Choroid plexus epithelial cell (primary cell): Measurements from ENCODE around the gene RBM43.

ENCODE experiments used
- DNase-seq: peaks from one replicate; pipeline ENCODE4 v3.0.0-alpha.2; 2010; ENCODE audit warnings: low read depth
- H3K4me3 ChIP-seq: 2 replicates; pipeline ENCODE4 v1.5.1; 2011; ENCODE audit warnings: low read depth, mild to moderate bottlenecking, control low read depth, low read length, moderate library complexity
- TF ChIP-seq, protein P1 (sequence below): conservative IDR thresholded peaks from 2 replicates; pipeline ENCODE4 v1.5.1; 2011; ENCODE audit warnings: low read depth, mild to moderate bottlenecking, control low read depth, inconsistent platforms, low read length, moderate library complexity

The RBM43 gene

DNA sequence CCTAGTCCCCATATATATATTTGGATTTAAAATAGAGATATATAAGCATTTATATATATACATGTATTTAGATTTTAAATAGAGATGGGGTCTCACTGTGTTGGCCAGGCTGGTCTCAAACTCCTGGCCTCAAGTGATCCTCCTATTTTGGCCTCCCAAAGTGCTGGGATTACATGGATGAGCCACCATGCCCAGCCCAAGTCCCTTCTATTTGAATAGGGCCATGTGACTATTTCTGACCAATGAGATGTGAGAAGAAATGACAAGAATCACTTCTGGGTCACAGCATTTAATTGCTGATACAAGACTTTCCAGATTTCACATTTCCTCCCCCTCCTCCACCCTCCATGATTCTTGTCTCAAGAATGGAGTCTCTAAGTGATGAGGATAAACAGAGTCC is 6.4 kb upstream of the RBM43 start:
- no peak overlapping the region for H3K4me3 ChIP-seq
- DNase-seq = no peak
- TF ChIP-seq, protein P1, sequence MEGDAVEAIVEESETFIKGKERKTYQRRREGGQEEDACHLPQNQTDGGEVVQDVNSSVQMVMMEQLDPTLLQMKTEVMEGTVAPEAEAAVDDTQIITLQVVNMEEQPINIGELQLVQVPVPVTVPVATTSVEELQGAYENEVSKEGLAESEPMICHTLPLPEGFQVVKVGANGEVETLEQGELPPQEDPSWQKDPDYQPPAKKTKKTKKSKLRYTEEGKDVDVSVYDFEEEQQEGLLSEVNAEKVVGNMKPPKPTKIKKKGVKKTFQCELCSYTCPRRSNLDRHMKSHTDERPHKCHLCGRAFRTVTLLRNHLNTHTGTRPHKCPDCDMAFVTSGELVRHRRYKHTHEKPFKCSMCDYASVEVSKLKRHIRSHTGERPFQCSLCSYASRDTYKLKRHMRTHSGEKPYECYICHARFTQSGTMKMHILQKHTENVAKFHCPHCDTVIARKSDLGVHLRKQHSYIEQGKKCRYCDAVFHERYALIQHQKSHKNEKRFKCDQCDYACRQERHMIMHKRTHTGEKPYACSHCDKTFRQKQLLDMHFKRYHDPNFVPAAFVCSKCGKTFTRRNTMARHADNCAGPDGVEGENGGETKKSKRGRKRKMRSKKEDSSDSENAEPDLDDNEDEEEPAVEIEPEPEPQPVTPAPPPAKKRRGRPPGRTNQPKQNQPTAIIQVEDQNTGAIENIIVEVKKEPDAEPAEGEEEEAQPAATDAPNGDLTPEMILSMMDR = no peak

DNA sequence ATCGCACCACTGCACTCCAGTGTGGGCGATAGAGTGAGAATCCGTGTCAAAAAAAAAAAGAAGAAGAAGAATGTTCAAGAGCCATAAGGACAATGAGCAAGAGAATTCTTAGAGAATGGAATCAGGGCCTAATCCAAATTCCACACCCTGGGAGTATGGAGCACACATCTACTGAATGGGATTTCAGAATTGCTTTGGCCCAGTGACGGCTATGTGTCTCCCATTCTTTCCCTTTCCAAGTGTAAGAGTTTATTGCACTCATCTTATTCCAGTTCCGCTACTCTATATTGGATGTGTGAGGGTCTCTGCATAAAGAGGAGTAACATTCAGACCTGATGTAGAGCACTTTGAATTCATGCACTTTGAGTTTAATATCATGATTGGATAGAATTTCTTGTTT is 5.9 kb upstream of the RBM43 start:
- no peak for DNase-seq
- no peak overlapping the region for H3K4me3 ChIP-seq
- TF ChIP-seq, protein P1 = no peak

DNA sequence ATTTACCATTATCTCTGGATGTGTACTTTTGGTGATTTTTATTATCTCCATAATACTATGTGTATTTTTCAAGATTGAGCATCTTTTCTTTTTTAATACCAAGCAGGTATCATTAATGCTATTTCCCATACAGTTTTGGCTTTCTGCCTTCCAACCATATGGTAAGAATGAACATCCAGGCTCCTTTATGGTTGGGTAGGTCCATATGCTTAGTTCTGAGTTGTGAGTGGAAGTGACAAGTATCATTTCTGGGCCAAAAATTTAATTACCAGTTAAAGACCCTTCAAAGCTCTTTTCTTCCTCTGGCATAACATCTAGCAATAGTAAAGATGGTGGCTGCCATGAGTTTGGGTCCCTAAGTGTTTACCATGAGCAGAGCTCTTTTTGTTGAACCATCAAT is 4.3 kb upstream of the RBM43 start:
- TF ChIP-seq, protein P1 = no peak
- no peak overlapping the region for H3K4me3 ChIP-seq
- DNase-seq = no peak

DNA sequence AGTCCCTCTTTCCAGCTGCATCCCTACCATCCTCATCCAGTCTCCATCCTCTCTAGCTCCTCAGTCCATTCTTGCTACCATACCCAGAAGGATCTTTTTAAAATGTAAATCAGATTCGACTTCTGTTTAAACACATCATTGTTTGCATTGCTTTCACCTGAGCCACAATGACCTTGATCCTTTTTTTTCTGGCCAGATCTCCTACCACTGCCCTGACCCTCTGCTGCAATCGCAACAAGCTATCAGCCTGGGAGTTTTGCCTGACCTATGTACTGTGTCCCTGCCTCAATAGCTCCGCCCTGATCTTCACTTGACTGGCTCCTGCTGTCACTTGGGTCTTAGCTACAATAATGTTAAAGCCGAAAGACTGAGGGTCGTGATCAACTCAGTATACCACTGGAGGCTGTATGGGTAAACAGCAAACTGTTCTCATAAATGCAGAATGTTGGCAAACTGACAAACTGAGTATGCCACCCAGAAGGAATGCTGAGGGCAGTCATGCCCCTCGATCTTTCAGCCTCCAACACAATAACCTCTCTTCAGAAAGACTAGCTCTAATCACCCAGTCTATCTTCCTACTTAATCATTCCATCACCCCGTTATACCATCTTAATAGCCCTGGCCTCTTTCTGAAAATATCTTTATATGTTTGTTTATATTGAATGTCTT is 2.6 kb upstream of the RBM43 start:
- DNase-seq = no peak
- no peak overlapping the region for H3K4me3 ChIP-seq
- TF ChIP-seq, protein P1 = no peak

DNA sequence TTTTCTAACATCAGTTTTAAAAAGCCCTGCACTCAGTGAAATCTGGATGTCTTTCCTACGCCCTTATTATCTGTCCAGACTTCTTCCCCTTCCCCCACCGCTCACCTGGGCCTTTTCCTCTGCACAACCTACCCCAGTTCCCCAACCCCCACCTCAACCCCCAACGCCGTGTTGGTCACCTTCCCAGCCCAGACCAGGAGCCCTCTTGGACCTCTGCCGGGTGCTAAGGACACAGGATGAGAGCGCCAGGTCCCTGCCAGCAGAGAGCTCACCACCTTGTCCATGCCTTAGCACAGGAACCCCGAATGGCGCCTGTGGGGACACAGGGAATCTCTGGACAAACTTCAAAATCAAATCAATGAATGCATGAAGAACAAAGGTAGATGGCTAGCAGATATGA is 966 bp upstream of the RBM43 start:
- no peak for DNase-seq
- no peak overlapping the region for H3K4me3 ChIP-seq
- TF ChIP-seq, protein P1 = no peak

DNA sequence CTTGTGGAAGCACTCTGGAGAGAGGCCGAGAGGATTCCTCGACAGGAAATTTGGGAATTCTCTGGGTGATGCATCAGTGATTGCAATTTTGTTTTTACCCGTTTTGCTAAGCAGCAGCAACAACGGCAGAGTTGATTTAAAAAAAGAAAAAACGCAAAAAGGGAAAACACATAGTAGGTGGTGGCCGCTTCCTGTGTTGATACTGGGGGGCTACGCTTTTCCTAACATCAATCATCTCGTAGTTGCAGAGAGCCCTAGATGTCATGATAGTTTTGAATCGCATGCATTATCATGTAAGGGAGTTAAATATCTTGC is 271 bp upstream of the RBM43 start:
- DNase-seq = no peak
- TF ChIP-seq, protein P1 = no peak
- H3K4me3 ChIP-seq = peak overlapping the region; percentile 87

DNA sequence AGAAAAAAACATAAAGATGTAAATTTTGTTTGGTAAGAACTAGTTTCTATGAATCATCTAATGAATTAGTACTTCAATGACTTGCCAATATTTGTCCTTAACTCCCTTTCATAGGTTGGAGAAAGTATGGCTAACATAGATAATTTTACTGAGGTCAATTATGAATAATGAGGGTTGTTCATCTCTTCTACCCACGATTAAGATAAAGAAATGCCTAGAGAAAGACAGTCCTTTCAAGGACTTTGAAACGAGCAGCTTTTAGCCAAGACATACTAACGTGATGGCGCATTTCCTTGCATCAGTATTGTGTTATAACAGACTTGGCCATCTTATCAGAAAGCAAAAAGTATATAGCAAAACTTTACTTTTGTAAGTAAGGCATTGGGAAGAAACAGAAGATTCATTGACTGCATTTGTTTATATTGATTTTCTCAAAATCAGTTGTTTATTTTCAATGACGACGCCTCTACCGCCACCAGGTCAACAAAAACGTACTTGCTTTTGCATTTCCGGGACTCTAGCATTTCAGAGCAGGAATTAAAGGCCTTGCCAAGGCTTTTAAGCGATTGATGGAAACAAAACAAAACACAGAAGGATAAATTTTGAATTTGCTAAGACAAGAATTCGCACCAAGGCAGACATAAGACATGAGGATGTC is 961 bp downstream of the RBM43 start:
- peak overlapping the region; percentile 87 for H3K4me3 ChIP-seq
- TF ChIP-seq, protein P1 = no peak
- peak; percentile 51 for DNase-seq
